Osteoblast (primary cell): ENCODE results near the gene TIMP4. TPM values are rescaled to one million over a fixed set of nuclear protein-coding genes. Genes with fewer than 3 reads are reported as not detected.

Experiments
- DNase-seq: peaks from one replicate; pipeline ENCODE4 v3.0.0; 2011; ENCODE audit warnings: low spot score, mixed read lengths; ENCODE audit not compliant: insufficient read length; ENCODE audit errors: missing footprints
- H2AFZ ChIP-seq: 2 replicates; pipeline ENCODE4 v1.6.0; 2011; ENCODE audit warnings: mild to moderate bottlenecking, low read length
- H3K27ac ChIP-seq: 2 replicates; pipeline ENCODE4 v1.5.1; 2011; ENCODE audit warnings: mild to moderate bottlenecking, low read depth, low read length, moderate library complexity
- H3K27me3 ChIP-seq: 2 replicates; pipeline ENCODE4 v1.6.0; 2012; ENCODE audit warnings: mild to moderate bottlenecking, control low read depth, inconsistent platforms, low read length, moderate library complexity; ENCODE audit not compliant: insufficient read depth
- H3K36me3 ChIP-seq: 2 replicates; pipeline ENCODE4 v1.5.1; 2011; ENCODE audit warnings: mild to moderate bottlenecking, low read length, control low read depth, moderate library complexity; ENCODE audit not compliant: insufficient read depth
- H3K4me1 ChIP-seq: 2 replicates; pipeline ENCODE4 v1.5.1; 2011; ENCODE audit warnings: mild to moderate bottlenecking, low read length, control low read depth, moderate library complexity; ENCODE audit not compliant: insufficient read depth
- H3K4me2 ChIP-seq: 2 replicates; pipeline ENCODE4 v1.6.0; 2011; ENCODE audit warnings: mild to moderate bottlenecking, low read length; ENCODE audit not compliant: insufficient read depth
- H3K4me3 ChIP-seq: fragments of 200-600 bp; sonication (generic); 3 replicates; pipeline ENCODE4 v1.5.1; 2012; ENCODE audit warnings: mild to moderate bottlenecking, low read length, inconsistent platforms; ENCODE audit not compliant: insufficient read depth
- H3K79me2 ChIP-seq: 2 replicates; pipeline ENCODE4 v1.6.0; 2012; ENCODE audit warnings: mild to moderate bottlenecking, low read length, control low read depth, inconsistent platforms; ENCODE audit not compliant: insufficient read depth
- H3K9me3 ChIP-seq: 2 replicates; pipeline ENCODE4 v1.5.1; 2011; ENCODE audit warnings: low read depth, low read length, control low read depth
- H4K20me1 ChIP-seq: 2 replicates; pipeline ENCODE4 v1.6.0; 2012; ENCODE audit warnings: mild to moderate bottlenecking, low read length, control low read depth; ENCODE audit not compliant: insufficient read depth
- CTCF ChIP-seq: IDR thresholded peaks from 2 replicates; pipeline ENCODE4 v1.5.1; 2011; ENCODE audit warnings: mild to moderate bottlenecking, low read depth, low read length, moderate library complexity; ENCODE audit errors: extremely low read depth
- total RNA-seq: library from RNA; depleted of rRNA; stranded (reverse); fragments of >200 nt; gene quantifications from 2 replicates; pipeline ENCODE4 v1.2.3, GENCODE V29; 2012

Gene TIMP4
- total RNA-seq = 2.4 and 3.3 TPM in 2 replicates

- no peaks in the 10 kb centered on the region for H3K79me2 ChIP-seq
- TF ChIP-seq CTCF = no peak
- peaks cover 16% of the 10 kb centered on the region for H3K4me1 ChIP-seq
- H3K9me3 ChIP-seq = no peaks in the 10 kb centered on the region
- H3K36me3 ChIP-seq = no peaks in the 10 kb centered on the region
- H2AFZ ChIP-seq = peak within 1 kb of the TSS; percentile 92
- H3K4me3 ChIP-seq = peak within 1 kb of the TSS; percentile 68
- peak within 1 kb of the TSS; percentile 80 for H3K4me2 ChIP-seq
- H3K27me3 ChIP-seq = no peaks in the 10 kb centered on the region
- H3K27ac ChIP-seq = no peak within 1 kb of the TSS
- DNase-seq = peak; percentile 87
- no peaks in the 10 kb centered on the region for H4K20me1 ChIP-seq
Observed at GRCh38 chr3:12158387-12159226, at the start of gene TIMP4. Gene TIMP4 (minus strand): TSS chr3:12158912. CDS start chr3:12158840, 72 bp downstream.

- no peaks in the 10 kb centered on the region for H3K27me3 ChIP-seq
Observed at GRCh38 chr3:12205171-12205570, 46.5 kb upstream of the TIMP4 start.

GRCh38 chr3:12201813-12202212 is 43.1 kb upstream of the TIMP4 start:
- DNase-seq = no peak
- H3K27me3 ChIP-seq = no peaks in the 10 kb centered on the region
- no peak overlapping the region for H3K4me3 ChIP-seq
- H3K27ac ChIP-seq = no peak overlapping the region
- no peak overlapping the region for H2AFZ ChIP-seq
- H4K20me1 ChIP-seq = no peaks in the 10 kb centered on the region
- no peaks in the 10 kb centered on the region for H3K36me3 ChIP-seq
- H3K9me3 ChIP-seq = no peaks in the 10 kb centered on the region
- no peak for TF ChIP-seq CTCF
- H3K4me1 ChIP-seq = peaks cover 3% of the 10 kb centered on the region
- H3K79me2 ChIP-seq = no peaks in the 10 kb centered on the region
- no peak overlapping the region for H3K4me2 ChIP-seq

More at GRCh38 chr3:12205171-12205570, 46.5 kb upstream of the TIMP4 start:
- Histone ChIP-seq H3K36me3 (no peaks in the 10 kb centered on the region), H3K4me3 (no peak overlapping the region), H3K4me2 (no peak overlapping the region), H2AFZ (no peak overlapping the region), H4K20me1 (no peaks in the 10 kb centered on the region), H3K79me2 (no peaks in the 10 kb centered on the region), H3K4me1 (no peaks in the 10 kb centered on the region), H3K27ac (no peak overlapping the region), H3K9me3 (no peaks in the 10 kb centered on the region)
- no peak for TF ChIP-seq CTCF
- no peak for DNase-seq

- Histone ChIP-seq H3K9me3 (no peaks in the 10 kb centered on the region), H3K36me3 (no peaks in the 10 kb centered on the region), H3K79me2 (no peaks in the 10 kb centered on the region), H3K27me3 (no peaks in the 10 kb centered on the region), H2AFZ (no peak overlapping the region), H3K27ac (no peak overlapping the region), H3K4me2 (no peak overlapping the region), H3K4me1 (peaks cover 23% of the 10 kb centered on the region), H3K4me3 (no peak overlapping the region), H4K20me1 (no peaks in the 10 kb centered on the region)
- DNase-seq = no peak
- TF ChIP-seq CTCF = no peak
Observed at GRCh38 chr3:12198301-12198700, 39.6 kb upstream of the TIMP4 start.
